GM19023 (cell line): ENCODE measurements around the gene PNPLA5.
"Not testable (repeated sequence)": the region's sequence is repeated elsewhere in the genome, so short reads cannot be mapped to it uniquely, and the experiment has no call there.

Source experiments
- ATAC-seq: cut with Tn5 transposase; IDR thresholded peaks from one replicate; pipeline ENCODE4 v1.9.1; 2021; ENCODE audit warnings: mild to moderate bottlenecking, moderate library complexity; ENCODE audit not compliant: unreplicated experiment

The PNPLA5 gene

GRCh38 chr22:43881091-43882061, 10.4 kb downstream of the PNPLA5 start:
- ATAC-seq, result no peak

GRCh38 chr22:43880541-43880991, 11.2 kb downstream of the PNPLA5 start:
- ATAC-seq, result no peak

DNA sequence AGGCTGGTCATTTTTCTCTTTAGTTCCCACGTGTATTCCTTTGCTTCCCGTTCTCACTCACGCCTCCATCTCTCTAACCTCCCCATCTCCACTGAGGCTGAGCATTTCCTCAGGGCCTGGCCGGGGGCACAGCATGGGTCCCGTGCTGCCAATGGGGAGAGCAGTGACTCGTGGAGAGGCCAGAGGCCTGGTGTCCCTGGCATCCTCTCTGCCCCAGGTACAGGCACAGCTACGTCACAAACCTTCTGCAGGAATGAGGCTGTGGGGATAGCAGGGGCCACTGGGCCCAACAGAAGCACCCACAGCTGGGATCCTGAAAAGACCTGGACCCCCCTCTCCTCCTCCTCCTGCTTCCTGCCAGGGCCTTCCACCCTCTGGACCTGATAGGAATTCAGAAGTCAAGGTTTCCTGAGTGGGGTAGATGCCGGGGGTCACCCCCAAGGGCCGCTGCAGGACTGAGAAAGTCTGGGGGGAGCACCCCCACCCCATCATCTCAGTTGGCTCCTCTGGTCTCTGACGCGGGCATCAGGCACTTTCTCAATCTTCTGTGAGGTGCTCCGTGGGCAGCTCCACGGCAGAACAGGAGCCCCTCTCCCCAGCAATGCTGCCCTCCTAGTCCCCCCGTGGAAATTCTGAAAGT, 11.8 kb downstream of the PNPLA5 start:
- no peak for ATAC-seq

DNA sequence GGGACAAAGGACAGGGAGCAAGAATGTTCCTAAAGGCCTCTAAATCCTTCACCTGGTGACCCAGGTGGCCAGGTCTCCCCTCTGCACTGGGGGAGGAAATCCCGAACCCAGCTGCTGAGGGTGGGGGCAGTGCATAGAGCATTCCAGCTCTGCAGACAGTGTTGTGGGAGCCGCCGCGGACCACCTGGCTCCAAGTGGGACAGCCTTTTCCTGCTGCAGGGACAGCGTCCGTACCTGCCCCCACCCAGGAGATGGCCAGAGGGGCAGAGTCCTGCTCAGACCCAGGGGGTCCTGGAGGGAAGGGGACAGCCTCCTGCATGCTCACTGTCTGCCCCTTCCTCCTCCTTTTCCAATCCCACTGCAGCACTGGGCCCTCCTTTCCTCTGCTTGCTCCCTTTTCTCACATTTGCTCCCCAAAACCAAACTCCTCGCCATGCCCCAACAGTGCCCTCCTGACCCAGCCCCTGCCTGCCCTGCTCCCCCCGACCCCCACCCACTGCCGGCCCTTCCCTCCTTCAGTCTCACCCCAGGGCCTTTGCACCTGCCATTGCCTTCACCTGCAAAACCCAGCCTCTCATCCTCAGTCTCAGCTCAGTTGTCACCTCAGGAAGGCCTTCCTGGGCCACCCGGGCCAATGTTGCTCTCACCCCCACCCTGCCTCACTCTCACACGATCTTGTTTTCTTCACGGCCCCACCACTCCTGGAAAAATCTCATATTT, 12.8 kb downstream of the PNPLA5 start:
- no peak for ATAC-seq

- no peak for ATAC-seq
Measured at GRCh38 chr22:43878079-43878795, 13.6 kb downstream of the PNPLA5 start.

DNA sequence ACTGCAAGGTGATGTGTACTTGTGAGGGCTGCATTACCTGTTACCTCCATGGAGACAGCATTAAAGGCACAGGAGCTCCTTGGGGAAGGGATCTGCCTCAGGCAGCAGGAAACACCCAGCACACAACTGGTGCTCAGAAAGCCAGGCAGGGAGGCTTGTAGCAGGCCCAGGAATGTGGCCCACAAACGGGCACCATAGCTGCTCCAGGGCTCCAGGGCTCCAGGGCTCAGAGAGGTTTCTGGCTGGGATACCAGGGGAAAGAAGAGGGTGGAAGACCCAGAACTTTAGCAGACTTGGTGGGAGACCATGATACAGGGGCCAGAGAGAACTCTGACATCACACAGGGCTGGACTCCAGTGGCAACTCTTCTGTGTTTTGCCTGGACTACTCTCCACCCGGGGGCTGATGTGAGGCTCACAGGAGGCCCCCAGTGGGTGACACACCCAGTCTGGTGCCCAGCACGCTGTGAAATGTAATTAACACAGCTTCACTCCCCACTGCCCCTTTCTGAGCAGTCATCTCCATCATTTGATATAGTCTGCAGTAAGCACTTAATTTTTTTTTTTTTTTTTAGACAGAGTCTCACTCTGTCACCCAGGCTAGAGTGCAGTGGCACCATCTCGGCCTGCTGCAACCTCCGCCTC, 14.8 kb downstream of the PNPLA5 start:
- ATAC-seq, result no peak

- no peak for ATAC-seq
Measured at GRCh38 chr22:43869799-43870198, 22.0 kb downstream of the PNPLA5 start.

DNA sequence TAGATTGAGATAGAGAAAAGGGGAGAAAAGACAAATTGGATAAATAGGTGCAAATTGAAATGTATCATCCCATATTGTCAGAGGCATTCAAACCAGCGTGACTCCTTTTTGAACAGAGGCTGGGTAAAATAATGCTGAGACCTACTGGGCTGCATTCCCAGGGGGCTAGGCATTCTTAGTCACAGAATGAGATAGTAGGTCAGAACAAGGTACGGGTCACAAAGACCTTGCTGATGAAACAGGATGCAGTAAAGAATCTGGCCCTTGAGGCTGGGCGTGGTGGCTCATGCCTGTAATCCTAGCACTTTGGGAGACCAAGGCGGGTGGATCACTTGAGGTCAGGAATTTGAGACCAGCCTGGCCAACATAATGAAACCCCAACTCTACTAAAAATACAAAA, 22.8 kb downstream of the PNPLA5 start:
- not testable (repeated sequence) for ATAC-seq

- ATAC-seq, result no peak
Measured at GRCh38 chr22:43867839-43868635, 23.8 kb downstream of the PNPLA5 start.

GRCh38 chr22:43862882-43863202, 29.0 kb downstream of the PNPLA5 start:
- ATAC-seq, result no peak

- ATAC-seq, result no peak
Measured at GRCh38 chr22:43862074-43862881, 29.5 kb downstream of the PNPLA5 start, which contains the start of gene SULT4A1. SULT4A1 (minus strand) TSS chr22:43862513; CDS start chr22:43862382, 131 bp downstream.

DNA sequence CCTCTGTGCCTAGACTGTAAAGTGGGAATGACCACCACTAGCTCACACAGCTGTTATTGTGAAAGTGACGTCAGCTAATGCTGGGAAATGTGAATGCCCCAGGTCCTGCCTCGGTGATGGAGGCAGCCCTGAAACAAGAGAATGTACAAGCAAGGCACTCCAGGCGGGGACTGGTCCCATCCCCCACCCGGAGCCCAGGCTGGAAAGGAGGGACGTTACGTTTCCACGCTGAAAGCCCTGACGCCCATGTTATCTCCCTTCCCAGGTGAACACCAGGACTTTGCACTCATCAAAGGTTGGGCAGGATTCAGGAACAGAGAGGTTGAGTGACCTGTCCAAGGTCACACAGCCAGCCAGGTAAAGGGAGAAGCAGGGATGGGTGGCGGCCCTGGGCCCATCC, 30.3 kb downstream of the PNPLA5 start:
- no peak for ATAC-seq

- ATAC-seq, result no peak
Measured at GRCh38 chr22:43860831-43861230, 31.0 kb downstream of the PNPLA5 start.

DNA sequence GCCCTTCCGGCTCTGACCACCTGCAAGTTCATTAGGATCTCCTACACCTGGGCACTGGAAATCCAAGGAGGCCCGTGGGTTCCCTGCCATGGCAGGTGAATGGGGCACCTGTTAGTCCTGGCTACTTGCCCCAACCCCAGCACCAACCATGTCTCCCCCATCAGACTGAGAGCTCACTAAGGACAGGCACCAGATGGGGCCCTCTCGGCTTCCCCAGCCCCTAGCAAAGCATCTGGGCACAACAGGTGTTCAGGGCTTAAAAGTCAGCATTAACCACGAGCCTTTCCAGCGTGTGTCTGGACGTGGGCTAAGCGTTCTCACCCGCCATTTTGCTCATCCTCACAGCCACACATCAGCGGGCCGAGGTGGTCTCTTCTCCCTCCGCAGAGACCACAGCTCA, 31.7 kb downstream of the PNPLA5 start:
- no peak for ATAC-seq

DNA sequence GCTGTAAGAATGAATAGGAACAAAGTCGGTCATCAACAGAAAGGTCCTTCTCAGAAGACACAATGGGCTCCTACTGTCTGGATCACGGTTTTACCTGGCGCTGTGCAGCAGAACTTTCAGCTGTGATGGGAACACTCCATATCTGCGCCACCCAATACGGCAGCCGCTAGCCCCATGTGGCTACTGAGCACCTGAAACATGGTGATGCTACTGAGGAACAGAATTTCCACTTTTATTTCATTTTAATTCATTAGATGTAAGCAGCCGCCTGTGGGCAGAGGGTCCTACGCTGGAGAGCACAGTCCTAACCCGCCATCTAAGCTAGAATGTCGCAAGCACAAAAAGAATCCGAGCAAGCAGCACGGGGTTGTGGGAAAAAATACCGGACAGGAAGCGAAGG, 32.2 kb downstream of the PNPLA5 start:
- no peak for ATAC-seq

DNA sequence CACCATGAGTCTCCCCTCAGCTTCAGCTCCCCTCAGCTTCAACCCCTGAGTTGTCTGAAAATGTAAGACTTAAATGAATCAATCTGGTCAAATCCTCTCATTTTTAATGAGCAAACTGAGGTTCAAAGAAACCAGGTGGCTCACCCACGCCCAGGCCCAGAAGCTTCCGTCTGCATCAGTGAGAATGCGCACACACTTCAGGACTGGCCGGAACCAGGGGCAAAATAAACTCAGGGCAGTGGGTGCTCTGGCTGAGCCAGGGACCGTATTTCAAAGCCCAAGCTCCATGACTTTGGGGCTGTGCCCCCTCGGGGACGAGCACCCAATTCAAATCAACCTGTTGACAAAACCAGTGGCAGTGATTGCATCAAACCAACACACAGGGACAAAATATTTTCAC, 32.6 kb downstream of the PNPLA5 start:
- no peak for ATAC-seq

DNA sequence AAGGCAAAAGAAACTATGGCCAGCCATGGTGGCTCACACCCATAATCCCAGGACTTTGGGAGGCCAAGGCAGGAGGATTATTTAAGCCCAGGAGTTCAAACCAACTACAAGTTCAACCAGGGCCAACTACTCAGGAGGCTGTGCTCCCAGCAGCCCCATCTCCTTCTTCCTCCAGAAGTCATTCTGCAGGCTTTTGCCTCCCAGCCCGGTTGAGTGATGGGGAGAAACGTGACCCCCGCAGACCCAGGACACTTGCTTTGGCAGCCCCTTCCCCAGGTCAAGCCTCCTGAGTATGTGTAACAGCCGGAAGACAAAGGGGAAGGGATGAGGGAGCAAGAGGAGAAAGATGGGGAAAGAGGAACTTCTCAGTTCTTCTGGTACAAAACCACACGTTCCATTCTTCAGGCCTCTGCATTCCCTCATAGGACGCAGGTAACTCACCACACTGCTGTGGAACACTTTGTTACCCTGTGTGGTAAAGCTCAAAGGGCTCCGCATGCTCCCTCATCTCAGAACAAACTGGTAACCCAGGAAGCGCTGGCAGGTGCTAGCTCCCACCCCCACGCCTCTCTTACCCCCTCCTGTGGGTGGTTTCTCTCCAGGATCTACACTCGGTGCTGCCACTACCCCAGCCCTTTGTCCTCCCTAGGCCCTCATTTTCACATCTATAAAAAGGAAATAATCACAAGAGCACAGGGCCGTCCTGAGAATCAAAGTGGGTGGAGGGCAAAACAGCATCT, 33.5 kb downstream of the PNPLA5 start:
- ATAC-seq, result no peak

DNA sequence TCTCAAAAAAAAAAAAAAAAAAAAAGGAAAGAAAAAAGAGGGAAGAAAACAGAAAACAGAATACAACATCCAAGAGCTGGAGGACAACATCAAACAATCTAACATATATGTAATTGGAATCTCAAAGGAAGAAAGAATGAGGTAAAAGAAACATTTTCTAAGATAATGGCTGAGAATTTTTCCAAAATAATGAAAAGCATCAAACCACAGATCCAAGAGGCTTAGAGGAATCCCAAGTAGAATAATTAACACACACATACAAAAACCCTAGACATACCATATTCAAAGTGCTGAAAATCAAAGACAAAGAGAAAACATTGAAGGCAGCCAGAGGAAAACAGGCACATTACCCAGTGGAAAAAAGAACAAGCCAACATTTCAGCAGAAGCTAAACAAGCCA, 34.4 kb downstream of the PNPLA5 start:
- no peak for ATAC-seq
